ENCODE data around the gene NYNRIN. TPM values are rescaled to one million over a fixed set of nuclear protein-coding genes. Genes with fewer than 3 reads are reported as not detected.
"Not testable (repeated sequence)": the region's sequence is repeated elsewhere in the genome, so short reads cannot be mapped to it uniquely, and the experiment has no call there.

Gene NYNRIN
- total RNA-seq, 1 donor from 2014 or later, result not detected

- Mint-ChIP-seq H3K9me3 (no peaks in the 10 kb centered on the region), H3K27ac (no peak overlapping the region), H3K4me1 (ENCODE audit: low read depth) (no peaks in the 10 kb centered on the region), H3K36me3 (ENCODE audit: low read depth) (no peaks in the 10 kb centered on the region), H3K4me3 (no peak overlapping the region), H3K27me3 (ENCODE audit: insufficient read depth) (peaks cover 3% of the 10 kb centered on the region)
- no peak for DNase-seq (ENCODE audit: low spot score)
- intact Hi-C loops (cut with micrococcal nuclease), result no loop called here
Observed at GRCh38 chr14:24376448-24377070, 22.2 kb upstream of the NYNRIN start.

DNA sequence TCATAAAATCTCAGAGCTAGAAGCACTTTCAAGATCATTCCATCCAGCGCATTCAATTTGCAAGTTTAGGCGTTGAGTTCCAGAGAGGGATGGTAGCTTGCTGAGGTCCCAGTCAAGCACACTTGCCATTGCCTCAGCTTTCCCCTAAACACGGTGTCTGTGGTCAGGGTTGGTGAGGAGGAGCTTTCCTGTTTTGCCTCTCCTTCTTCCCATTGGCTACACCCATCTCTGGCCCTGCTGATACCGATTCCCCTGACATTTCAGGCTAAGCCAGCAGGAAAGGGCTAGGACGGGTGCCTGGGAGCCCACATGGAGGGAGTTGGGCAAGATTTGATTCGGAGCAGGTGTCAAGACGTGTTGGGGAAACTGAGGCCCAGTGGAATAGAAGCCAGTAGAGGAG is 21.7 kb upstream of the NYNRIN start:
- no peak overlapping the region for H3K4me3 Mint-ChIP-seq
- H3K27me3 Mint-ChIP-seq (ENCODE audit: insufficient read depth), result no peaks in the 10 kb centered on the region
- H3K27ac Mint-ChIP-seq, result no peak overlapping the region
- no peaks in the 10 kb centered on the region for H3K4me1 Mint-ChIP-seq (ENCODE audit: low read depth)
- H3K36me3 Mint-ChIP-seq (ENCODE audit: low read depth), result no peaks in the 10 kb centered on the region
- intact Hi-C loops (cut with micrococcal nuclease), result no loop called here
- DNase-seq (ENCODE audit: low spot score), result no peak
- no peaks in the 10 kb centered on the region for H3K9me3 Mint-ChIP-seq

DNA sequence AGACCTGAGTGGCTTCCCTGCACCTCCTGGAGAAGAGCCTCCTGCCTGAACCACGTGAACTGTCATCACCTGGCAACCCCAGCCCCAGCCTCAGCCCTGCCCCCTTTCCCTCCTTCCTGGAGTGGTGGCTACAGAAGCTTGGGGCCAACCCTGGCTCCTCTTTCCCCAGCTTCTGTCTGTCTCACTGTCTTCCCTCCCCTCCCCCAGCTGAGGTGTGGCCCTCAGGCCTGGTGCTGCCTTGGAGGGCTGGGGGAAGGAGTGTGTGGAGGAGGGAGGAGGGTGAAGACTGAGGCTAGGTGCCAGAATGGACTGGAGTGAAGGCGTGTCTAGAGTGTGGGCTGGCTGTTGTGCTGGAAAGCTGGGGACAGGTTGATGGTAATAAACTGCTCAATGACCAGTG is 21.1 kb upstream of the NYNRIN start:
- no peaks in the 10 kb centered on the region for H3K27me3 Mint-ChIP-seq (ENCODE audit: insufficient read depth)
- H3K4me3 Mint-ChIP-seq, result no peak overlapping the region
- intact Hi-C loops (cut with micrococcal nuclease), result no loop called here
- no peaks in the 10 kb centered on the region for H3K36me3 Mint-ChIP-seq (ENCODE audit: low read depth)
- no peak for DNase-seq (ENCODE audit: low spot score)
- H3K4me1 Mint-ChIP-seq (ENCODE audit: low read depth), result no peaks in the 10 kb centered on the region
- no peaks in the 10 kb centered on the region for H3K9me3 Mint-ChIP-seq
- no peak overlapping the region for H3K27ac Mint-ChIP-seq

GRCh38 chr14:24378327-24378726 is 20.5 kb upstream of the NYNRIN start:
- Mint-ChIP-seq H3K4me3 (no peak overlapping the region), H3K4me1 (ENCODE audit: low read depth) (no peaks in the 10 kb centered on the region), H3K9me3 (no peaks in the 10 kb centered on the region), H3K27me3 (ENCODE audit: insufficient read depth) (no peaks in the 10 kb centered on the region), H3K36me3 (ENCODE audit: low read depth) (no peaks in the 10 kb centered on the region), H3K27ac (no peak overlapping the region)
- intact Hi-C loops (cut with micrococcal nuclease), result no loop called here
- no peak for DNase-seq (ENCODE audit: low spot score)

- intact Hi-C loops (cut with micrococcal nuclease), result no loop called here
- H3K4me3 Mint-ChIP-seq, result no peak overlapping the region
Observed at GRCh38 chr14:24378981-24379906, 19.6 kb upstream of the NYNRIN start.

GRCh38 chr14:24379907-24380730 is 18.7 kb upstream of the NYNRIN start:
- H3K36me3 Mint-ChIP-seq (ENCODE audit: low read depth), result no peaks in the 10 kb centered on the region
- H3K4me1 Mint-ChIP-seq (ENCODE audit: low read depth), result no peaks in the 10 kb centered on the region
- H3K9me3 Mint-ChIP-seq, result no peaks in the 10 kb centered on the region
- intact Hi-C loops (cut with micrococcal nuclease), result no loop called here
- no peak overlapping the region for H3K4me3 Mint-ChIP-seq
- DNase-seq (ENCODE audit: low spot score), result no peak
- no peak overlapping the region for H3K27ac Mint-ChIP-seq
- peaks cover 5% of the 10 kb centered on the region for H3K27me3 Mint-ChIP-seq (ENCODE audit: insufficient read depth)

More at GRCh38 chr14:24378981-24379906, 19.6 kb upstream of the NYNRIN start:
- no peaks in the 10 kb centered on the region for H3K9me3 Mint-ChIP-seq
- peaks cover 4% of the 10 kb centered on the region for H3K27me3 Mint-ChIP-seq (ENCODE audit: insufficient read depth)
- DNase-seq (ENCODE audit: low spot score), result no peak
- no peak overlapping the region for H3K27ac Mint-ChIP-seq
- H3K4me1 Mint-ChIP-seq (ENCODE audit: low read depth), result no peaks in the 10 kb centered on the region
- H3K36me3 Mint-ChIP-seq (ENCODE audit: low read depth), result no peaks in the 10 kb centered on the region

DNA sequence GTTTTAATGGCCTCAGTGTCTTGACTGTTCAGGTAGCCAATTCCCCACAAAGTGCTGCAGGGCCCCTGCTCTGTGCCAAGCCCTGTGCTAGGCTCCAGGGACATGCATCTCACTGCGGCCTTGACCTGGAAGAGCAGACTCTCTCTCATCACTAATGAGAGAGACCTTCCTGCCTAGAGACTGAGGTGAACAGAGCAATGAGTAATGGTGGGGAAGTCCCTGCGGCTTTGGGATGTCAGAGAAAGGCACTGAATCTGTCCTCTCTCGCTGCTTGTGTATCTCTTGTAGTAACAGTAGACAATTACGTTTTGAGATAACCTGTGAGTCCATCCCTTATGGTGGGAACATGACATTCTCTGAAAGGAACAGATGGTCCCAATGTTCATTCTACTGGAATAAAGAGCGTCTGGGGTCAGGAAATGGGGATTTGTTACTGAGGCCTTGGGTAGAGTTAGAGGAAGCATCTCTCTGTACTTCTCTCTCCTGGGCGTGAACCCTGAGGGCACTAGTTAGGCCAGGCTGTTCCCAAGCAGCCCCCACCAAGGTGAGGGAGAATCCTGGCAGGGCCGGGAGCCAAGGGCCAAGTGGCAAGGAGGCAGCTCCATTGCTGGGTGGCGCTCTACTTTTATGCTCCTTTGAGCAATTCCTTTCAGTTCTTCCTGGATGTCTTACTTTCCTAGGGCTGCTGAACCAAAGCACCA is 17.3 kb upstream of the NYNRIN start:
- Mint-ChIP-seq H3K27me3 (ENCODE audit: insufficient read depth) (peaks cover 11% of the 10 kb centered on the region), H3K4me3 (no peak overlapping the region), H3K9me3 (no peaks in the 10 kb centered on the region), H3K4me1 (ENCODE audit: low read depth) (no peaks in the 10 kb centered on the region), H3K36me3 (ENCODE audit: low read depth) (no peaks in the 10 kb centered on the region), H3K27ac (no peak overlapping the region)
- intact Hi-C loops (cut with micrococcal nuclease), result no loop called here
- DNase-seq (ENCODE audit: low spot score), result no peak

- Mint-ChIP-seq H3K9me3 (no peaks in the 10 kb centered on the region), H3K4me1 (ENCODE audit: low read depth) (no peaks in the 10 kb centered on the region), H3K27ac (no peak overlapping the region), H3K27me3 (ENCODE audit: insufficient read depth) (peaks cover 11% of the 10 kb centered on the region), H3K4me3 (no peak overlapping the region), H3K36me3 (ENCODE audit: low read depth) (no peaks in the 10 kb centered on the region)
- intact Hi-C loops (cut with micrococcal nuclease), result no loop called here
- DNase-seq (ENCODE audit: low spot score), result no peak
Observed at GRCh38 chr14:24382064-24382371, 16.8 kb upstream of the NYNRIN start.

DNA sequence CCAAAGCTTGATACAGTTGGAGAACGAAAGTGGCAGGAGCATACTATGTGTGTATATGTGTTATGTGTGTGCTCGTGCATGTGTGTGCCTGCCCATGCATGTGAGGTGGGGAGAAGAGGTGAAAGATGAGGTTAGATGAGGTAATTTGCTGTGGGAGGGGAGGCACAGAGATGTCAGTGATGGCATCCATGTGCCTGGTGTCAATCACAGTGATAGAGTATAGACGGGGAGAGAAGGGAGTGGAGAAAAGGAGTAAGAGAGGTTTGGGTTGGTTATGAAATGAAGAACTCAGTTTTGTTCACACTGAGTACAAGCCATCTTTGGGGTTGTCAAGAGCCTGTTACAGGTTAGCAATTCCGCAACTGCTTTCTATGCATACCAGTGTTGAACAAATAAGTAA is 14.6 kb upstream of the NYNRIN start:
- H3K27ac Mint-ChIP-seq, result no peak overlapping the region
- H3K27me3 Mint-ChIP-seq (ENCODE audit: insufficient read depth), result peaks cover 15% of the 10 kb centered on the region
- DNase-seq (ENCODE audit: low spot score), result no peak
- H3K36me3 Mint-ChIP-seq (ENCODE audit: low read depth), result no peaks in the 10 kb centered on the region
- no peak overlapping the region for H3K4me3 Mint-ChIP-seq
- H3K4me1 Mint-ChIP-seq (ENCODE audit: low read depth), result no peaks in the 10 kb centered on the region
- intact Hi-C loops (cut with micrococcal nuclease), result no loop called here
- no peaks in the 10 kb centered on the region for H3K9me3 Mint-ChIP-seq

DNA sequence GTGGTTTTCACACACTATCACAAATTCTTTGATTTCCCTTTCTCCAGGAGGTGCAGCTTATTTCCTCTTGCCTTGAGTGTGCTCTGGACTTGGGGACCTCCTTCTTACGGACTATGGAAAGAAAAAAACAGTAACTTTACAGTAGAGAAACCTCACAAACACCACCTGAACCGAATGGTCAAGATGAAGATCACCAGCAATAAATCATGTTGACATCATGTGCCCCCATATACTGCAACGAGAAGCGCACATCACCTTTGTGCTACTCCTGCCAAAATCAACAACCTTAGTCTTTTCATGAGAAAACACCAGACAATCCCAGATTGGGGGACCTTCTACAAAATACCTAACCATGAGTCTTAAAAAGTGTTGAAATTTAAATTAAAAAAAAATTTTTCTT is 13.3 kb upstream of the NYNRIN start:
- Mint-ChIP-seq H3K4me3 (no peak overlapping the region), H3K9me3 (no peaks in the 10 kb centered on the region), H3K36me3 (ENCODE audit: low read depth) (no peaks in the 10 kb centered on the region), H3K4me1 (ENCODE audit: low read depth) (no peaks in the 10 kb centered on the region), H3K27me3 (ENCODE audit: insufficient read depth) (peaks cover 17% of the 10 kb centered on the region), H3K27ac (no peak overlapping the region)
- intact Hi-C loops (cut with micrococcal nuclease), result no loop called here
- DNase-seq (ENCODE audit: low spot score), result no peak

- Mint-ChIP-seq H3K4me3 (no peak overlapping the region), H3K9me3 (no peaks in the 10 kb centered on the region), H3K4me1 (ENCODE audit: low read depth) (no peaks in the 10 kb centered on the region), H3K27me3 (ENCODE audit: insufficient read depth) (peaks cover 17% of the 10 kb centered on the region), H3K36me3 (ENCODE audit: low read depth) (no peaks in the 10 kb centered on the region), H3K27ac (no peak overlapping the region)
- intact Hi-C loops (cut with micrococcal nuclease), result no loop called here
- DNase-seq (ENCODE audit: low spot score), result no peak
Observed at GRCh38 chr14:24387009-24387345, 11.8 kb upstream of the NYNRIN start.

DNA sequence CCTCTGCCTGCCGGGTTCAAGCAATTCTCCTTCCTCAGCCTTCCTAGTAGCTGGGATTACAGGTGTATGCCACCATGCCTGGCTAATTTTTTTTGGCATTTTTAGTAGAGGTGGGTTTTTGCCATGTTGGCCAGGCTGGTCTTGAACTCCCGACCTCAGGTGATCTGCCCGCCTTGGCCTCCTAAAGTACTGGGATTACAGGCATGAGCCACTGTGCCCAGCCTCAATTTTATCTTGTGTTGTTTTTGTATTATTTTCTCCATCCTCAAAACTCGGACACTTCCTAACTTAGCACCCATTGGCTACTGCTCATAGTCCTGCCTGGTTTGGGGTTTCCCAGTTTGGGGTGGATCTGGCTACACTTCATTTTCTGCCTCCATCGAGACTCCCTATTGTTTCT is 11.2 kb upstream of the NYNRIN start:
- H3K4me3 Mint-ChIP-seq; DNase-seq (ENCODE audit: low spot score); H3K36me3 Mint-ChIP-seq (ENCODE audit: low read depth); intact Hi-C loops (cut with micrococcal nuclease); H3K4me1 Mint-ChIP-seq (ENCODE audit: low read depth); H3K27ac Mint-ChIP-seq; H3K9me3 Mint-ChIP-seq: not testable (repeated sequence)
- peaks cover 20% of the 10 kb centered on the region for H3K27me3 Mint-ChIP-seq (ENCODE audit: insufficient read depth)
